GM23248 (cell line): ENCODE data around the gene SPEN. TPM values are rescaled to one million over a fixed set of nuclear protein-coding genes. Genes with fewer than 3 reads are reported as not detected.
"Not testable (repeated sequence)": the region's sequence is repeated elsewhere in the genome, so short reads cannot be mapped to it uniquely, and the experiment has no call there.

Experiments used
- DNase-seq: peaks from one replicate; pipeline ENCODE4 v3.0.0-alpha.2; 2015
- H2AFZ ChIP-seq: fragments of 200-600 bp; sonication (generic); 2 replicates; pipeline ENCODE4 v1.6.1; 2016; ENCODE audit warnings: antibody characterized with exemption
- H3F3A ChIP-seq: fragments of 200-600 bp; sonication (generic); 2 replicates; pipeline ENCODE4 v1.6.1; 2016; ENCODE audit warnings: mild to moderate bottlenecking, antibody characterized with exemption, mixed run types; ENCODE audit not compliant: insufficient read depth
- H3K27ac ChIP-seq: fragments of 200-600 bp; sonication (generic); 2 replicates; pipeline ENCODE4 v1.5.1; 2016; ENCODE audit warnings: mild to moderate bottlenecking
- H3K27me3 ChIP-seq: fragments of 200-600 bp; sonication (generic); replicated peaks from 2 replicates; pipeline ENCODE4 v1.6.1; 2016; ENCODE audit warnings: mild to moderate bottlenecking; ENCODE audit not compliant: insufficient read depth
- H3K36me3 ChIP-seq: fragments of 200-600 bp; sonication (generic); 2 replicates; pipeline ENCODE4 v1.6.1; 2016; ENCODE audit warnings: low read depth, mild to moderate bottlenecking
- H3K4me1 ChIP-seq: fragments of 200-600 bp; sonication (generic); 2 replicates; pipeline ENCODE4 v1.6.1; 2016; ENCODE audit warnings: mild to moderate bottlenecking; ENCODE audit not compliant: insufficient read depth
- H3K4me2 ChIP-seq: fragments of 200-600 bp; sonication (generic); one replicate; pipeline ENCODE4 v1.6.1; 2016; ENCODE audit warnings: mild to moderate bottlenecking; ENCODE audit not compliant: unreplicated experiment
- H3K4me3 ChIP-seq: fragments of 200-600 bp; sonication (generic); 2 replicates; pipeline ENCODE4 v1.5.1; 2016; ENCODE audit warnings: mild to moderate bottlenecking
- H3K79me2 ChIP-seq: fragments of 200-600 bp; sonication (generic); 2 replicates; pipeline ENCODE4 v1.6.1; 2016; ENCODE audit warnings: mild to moderate bottlenecking; ENCODE audit not compliant: insufficient read depth
- H3K9ac ChIP-seq: fragments of 200-600 bp; sonication (generic); 2 replicates; pipeline ENCODE4 v1.6.1; 2016; ENCODE audit warnings: mild to moderate bottlenecking
- H3K9me2 ChIP-seq: fragments of 200-600 bp; sonication (generic); 2 replicates; pipeline ENCODE4 v1.6.1; 2016; ENCODE audit warnings: mixed run types, mild to moderate bottlenecking, moderate library complexity; ENCODE audit not compliant: insufficient read depth
- H3K9me3 ChIP-seq: fragments of 200-600 bp; sonication (generic); one replicate; pipeline ENCODE4 v1.6.1; 2017; ENCODE audit warnings: low read depth
- H4K20me1 ChIP-seq: fragments of 200-600 bp; sonication (generic); 2 replicates; pipeline ENCODE4 v1.6.0; 2016; ENCODE audit not compliant: insufficient read depth
- EZH2 ChIP-seq: fragments of 200-600 bp; sonication (generic); IDR thresholded peaks from 2 replicates; pipeline ENCODE4 v1.6.1; 2018; ENCODE audit warnings: antibody characterized with exemption, mild to moderate bottlenecking; ENCODE audit not compliant: insufficient read depth, poor library complexity, severe bottlenecking
- EZH2phosphoT487 ChIP-seq: fragments of 200-600 bp; sonication (generic); IDR thresholded peaks from 2 replicates; pipeline ENCODE4 v1.6.1; 2018; ENCODE audit warnings: antibody characterized with exemption, moderate library complexity, mild to moderate bottlenecking, low read depth; ENCODE audit not compliant: insufficient read depth
- WGBS, 2 experiments: methylation state at CpG; one replicate each; pipeline ENCODE4 v1.1.6; 2015 to 2017; ENCODE audit warnings: low lambda C conversion rate in 2 of 2, low coverage in 1 of 2; ENCODE audit errors: missing lambda C conversion rate in 2 of 2; 5-methylcytosine and 5-hydroxymethylcytosine counted together
- in situ Hi-C: fragments of 300-500 bp; cut with MboI; formaldehyde crosslinking; loops from 2 replicates; pipeline ENCODE4 v1.15.0; 2020
- polyA plus RNA-seq: library from polyadenylated mRNA; unstranded; fragments of >200 nt; fragmentation: Nextera tagmentation; extraction: Ambion mirVana; gene quantifications from 2 replicates; pipeline ENCODE4 v1.2.1, GENCODE V29; 2016
- total RNA-seq: library from RNA; depleted of rRNA; stranded (reverse); fragments of >200 nt; shearing (Covaris generic); gene quantifications from 2 replicates; pipeline ENCODE4 v1.2.3, GENCODE V29; 2014

Gene SPEN
- total and polyA plus RNA-seq, 2 experiments from 2014 or later: 16.5 to 17.2 TPM

- no peaks in the 10 kb centered on the region for H4K20me1 ChIP-seq
- TF ChIP-seq EZH2: no peak
- no peak for TF ChIP-seq EZH2phosphoT487
- 85 to 86% methylated on average over 4 of the region's 4 CpGs for WGBS, 2 experiments
- H3F3A ChIP-seq: peaks cover 36% of the 10 kb centered on the region
- H3K9ac ChIP-seq: peak overlapping the region; percentile 44; the same call in 1 of the 2 replicates
- peak overlapping the region; percentile 9 for H3K4me2 ChIP-seq
- DNase-seq: no peak
- H3K4me1 ChIP-seq: peaks cover 42% of the 10 kb centered on the region
- H3K9me2 ChIP-seq: no peaks in the 10 kb centered on the region
- peaks cover 34% of the 10 kb centered on the region for H3K36me3 ChIP-seq
- in situ Hi-C loops: no loop called here
- H3K27ac ChIP-seq: peak overlapping the region; percentile 76
- no peaks in the 10 kb centered on the region for H3K9me3 ChIP-seq
- H2AFZ ChIP-seq: no peak overlapping the region
- H3K79me2 ChIP-seq: peaks cover 87% of the 10 kb centered on the region
- no peaks in the 10 kb centered on the region for H3K27me3 ChIP-seq
- 0 out of 2 replicates have a peak overlapping the region, but pooled peaks have one; percentile 20 for H3K4me3 ChIP-seq
Observed at GRCh38 chr1:15915991-15916390, 68.5 kb downstream of the SPEN start.

DNA sequence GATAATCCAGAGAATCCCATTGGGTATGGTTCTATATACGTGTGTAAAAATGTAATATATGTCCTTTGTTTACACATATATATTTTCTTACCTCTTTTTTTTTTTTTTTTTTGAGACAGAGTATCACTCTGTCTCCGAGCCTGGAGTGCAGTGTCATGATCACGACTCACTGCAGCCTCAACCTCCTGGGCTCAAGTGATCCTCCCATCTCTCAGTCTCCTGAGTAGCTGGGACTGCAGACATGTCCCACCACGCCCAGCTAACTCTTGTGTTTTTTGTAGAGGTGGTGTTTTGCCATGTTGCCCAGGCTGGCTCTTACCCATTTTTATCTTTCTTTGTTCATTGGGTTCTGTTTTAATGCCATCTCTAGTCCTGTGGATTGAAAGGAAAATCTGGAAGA is 68.9 kb downstream of the SPEN start:
- TF ChIP-seq EZH2 (no peak), EZH2phosphoT487 (no peak)
- Histone ChIP-seq H2AFZ (no peak overlapping the region), H3K36me3 (peaks cover 30% of the 10 kb centered on the region), H3F3A (peaks cover 36% of the 10 kb centered on the region), H3K79me2 (peaks cover 87% of the 10 kb centered on the region), H4K20me1 (no peaks in the 10 kb centered on the region), H3K4me2 (peak overlapping the region; percentile 9), H3K4me1 (peaks cover 42% of the 10 kb centered on the region), H3K9ac (peak overlapping the region; percentile 45), H3K27ac (peak overlapping the region; percentile 76), H3K4me3 (no peak overlapping the region), H3K9me3 (no peaks in the 10 kb centered on the region), H3K27me3 (no peaks in the 10 kb centered on the region), H3K9me2 (no peaks in the 10 kb centered on the region)
- DNase-seq: peak; percentile 74
- in situ Hi-C loops: no loop called here
- 52 to 58% methylated on average over 4 of the region's 4 CpGs for WGBS, 2 experiments

GRCh38 chr1:15916916-15917315 is 69.4 kb downstream of the SPEN start:
- Histone ChIP-seq H3K27ac (peak overlapping the region; percentile 76), H3K9ac (peak overlapping the region; percentile 45), H3K9me3 (no peaks in the 10 kb centered on the region), H3K4me3 (no peak overlapping the region), H2AFZ (no peak overlapping the region), H3K27me3 (no peaks in the 10 kb centered on the region), H3K4me2 (peak overlapping the region; percentile 9), H3K79me2 (peaks cover 87% of the 10 kb centered on the region), H3K9me2 (no peaks in the 10 kb centered on the region), H3K36me3 (peaks cover 31% of the 10 kb centered on the region), H4K20me1 (no peaks in the 10 kb centered on the region), H3F3A (peaks cover 36% of the 10 kb centered on the region), H3K4me1 (peaks cover 42% of the 10 kb centered on the region)
- TF ChIP-seq EZH2 (no peak), EZH2phosphoT487 (no peak)
- in situ Hi-C loops: no loop called here
- DNase-seq: no peak
- WGBS, 2 experiments: 84 to 85% methylated on average over 7 of the region's 7 CpGs

DNA sequence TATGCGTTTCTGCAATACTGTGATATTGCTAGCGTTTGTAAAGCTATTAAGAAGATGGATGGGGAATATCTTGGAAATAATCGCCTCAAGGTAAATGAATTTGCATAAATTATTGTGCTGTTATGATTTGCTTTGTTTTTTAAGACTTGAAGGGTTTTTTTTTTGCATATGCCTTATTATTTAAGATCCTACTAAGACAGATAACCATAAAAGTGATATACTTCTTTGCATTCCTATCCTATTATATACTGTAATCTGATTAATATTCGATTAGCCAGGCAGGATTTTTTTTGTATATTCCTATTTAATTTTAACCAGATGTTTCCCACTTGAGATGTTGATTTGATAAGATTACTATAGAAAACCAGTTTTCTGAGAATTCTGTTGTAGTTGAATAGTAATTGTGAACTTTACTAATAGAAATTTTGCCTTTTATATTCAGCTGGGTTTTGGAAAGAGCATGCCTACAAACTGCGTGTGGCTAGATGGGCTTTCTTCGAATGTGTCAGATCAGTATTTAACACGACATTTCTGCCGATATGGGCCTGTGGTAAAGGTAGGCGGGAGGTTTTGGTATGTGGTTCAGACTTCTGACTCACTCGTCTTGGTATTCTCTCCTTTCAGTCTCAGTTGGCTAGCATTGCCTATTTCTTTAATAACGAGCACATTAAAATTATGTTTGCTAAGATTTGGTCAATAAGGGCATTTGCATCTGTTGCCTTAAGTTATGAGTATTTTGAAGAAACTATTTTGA is 71.6 kb downstream of the SPEN start:
- Histone ChIP-seq H3K9ac (peak overlapping the region; percentile 31; the same call in 1 of the 2 replicates), H3F3A (peaks cover 49% of the 10 kb centered on the region), H3K27ac (peak overlapping the region; percentile 68), H3K9me2 (no peaks in the 10 kb centered on the region), H2AFZ (no peak overlapping the region), H3K4me2 (peak overlapping the region; percentile 81), H4K20me1 (no peaks in the 10 kb centered on the region), H3K27me3 (no peaks in the 10 kb centered on the region), H3K79me2 (peaks cover 82% of the 10 kb centered on the region), H3K9me3 (no peaks in the 10 kb centered on the region), H3K4me3 (peak overlapping the region; percentile 26), H3K36me3 (peaks cover 21% of the 10 kb centered on the region), H3K4me1 (peaks cover 60% of the 10 kb centered on the region)
- TF ChIP-seq EZH2phosphoT487: 0 out of 2 replicates have a peak, but pooled peaks have one; percentile 29
- no peak for TF ChIP-seq EZH2
- WGBS, 2 experiments: 28% methylated on average over 11 of the region's 11 CpGs
- peak; percentile 90 for DNase-seq
- in situ Hi-C loops: no loop called here

- in situ Hi-C loops: no loop called here
- peaks cover 53% of the 10 kb centered on the region for H3K4me1 ChIP-seq
- no peak overlapping the region for H3K4me3 ChIP-seq
- H3K4me2 ChIP-seq: peak overlapping the region; percentile 47
- H3K27ac ChIP-seq: peak overlapping the region; percentile 55
- TF ChIP-seq EZH2: no peak
- no peak for TF ChIP-seq EZH2phosphoT487
- H3K27me3 ChIP-seq: no peaks in the 10 kb centered on the region
- WGBS, 2 experiments: 54 to 60% methylated on average over 2 of the region's 2 CpGs
- H3K9ac ChIP-seq: no peak overlapping the region
- no peaks in the 10 kb centered on the region for H3K9me3 ChIP-seq
- peaks cover 37% of the 10 kb centered on the region for H3F3A ChIP-seq
- no peaks in the 10 kb centered on the region for H3K9me2 ChIP-seq
- H3K79me2 ChIP-seq: peaks cover 60% of the 10 kb centered on the region
- H4K20me1 ChIP-seq: no peaks in the 10 kb centered on the region
- peaks cover 29% of the 10 kb centered on the region for H3K36me3 ChIP-seq
- peak; percentile 71 for DNase-seq
- no peak overlapping the region for H2AFZ ChIP-seq
Observed at GRCh38 chr1:15923241-15923640, 75.7 kb downstream of the SPEN start.

- peaks cover 33% of the 10 kb centered on the region for H3K4me1 ChIP-seq
Observed at GRCh38 chr1:15926448-15926847, 78.9 kb downstream of the SPEN start.

More at GRCh38 chr1:15926448-15926847, 78.9 kb downstream of the SPEN start:
- Histone ChIP-seq H3K36me3 (peaks cover 60% of the 10 kb centered on the region), H3K79me2 (peaks cover 68% of the 10 kb centered on the region), H3F3A (peaks cover 17% of the 10 kb centered on the region)
- WGBS, 2 experiments: 73 to 84% methylated on average over 8 of the region's 8 CpGs
- H4K20me1 ChIP-seq, H3K27ac ChIP-seq, H3K4me2 ChIP-seq, H2AFZ ChIP-seq, H3K27me3 ChIP-seq, H3K9me2 ChIP-seq, in situ Hi-C loops, H3K9ac ChIP-seq, H3K9me3 ChIP-seq, DNase-seq, H3K4me3 ChIP-seq: not testable (repeated sequence)
